ENCODE data around the gene LSS.
"Not testable (repeated sequence)": the region's sequence is repeated elsewhere in the genome, so short reads cannot be mapped to it uniquely, and the experiment has no call there.

Gene LSS

DNA sequence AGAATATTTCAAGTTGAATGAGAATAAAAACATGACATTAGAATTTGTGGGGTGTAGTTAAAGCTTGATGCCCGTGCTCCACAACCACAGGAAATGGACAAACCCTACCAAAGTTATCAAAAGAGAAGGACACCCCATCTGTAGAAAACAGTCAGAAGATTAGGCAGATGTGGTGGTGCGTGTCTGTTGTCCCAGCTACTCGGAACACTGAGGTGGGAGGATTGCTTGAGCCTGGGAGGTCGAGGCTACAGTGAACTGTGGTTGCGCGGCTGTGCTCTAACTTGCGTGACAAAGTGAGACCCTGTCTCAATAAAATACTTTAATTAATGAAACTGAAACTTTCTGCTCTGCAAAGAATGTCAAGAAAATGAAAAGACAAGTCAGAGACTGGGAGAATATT is 42.9 kb downstream of the LSS start:
- DNase-seq: no peak

DNA sequence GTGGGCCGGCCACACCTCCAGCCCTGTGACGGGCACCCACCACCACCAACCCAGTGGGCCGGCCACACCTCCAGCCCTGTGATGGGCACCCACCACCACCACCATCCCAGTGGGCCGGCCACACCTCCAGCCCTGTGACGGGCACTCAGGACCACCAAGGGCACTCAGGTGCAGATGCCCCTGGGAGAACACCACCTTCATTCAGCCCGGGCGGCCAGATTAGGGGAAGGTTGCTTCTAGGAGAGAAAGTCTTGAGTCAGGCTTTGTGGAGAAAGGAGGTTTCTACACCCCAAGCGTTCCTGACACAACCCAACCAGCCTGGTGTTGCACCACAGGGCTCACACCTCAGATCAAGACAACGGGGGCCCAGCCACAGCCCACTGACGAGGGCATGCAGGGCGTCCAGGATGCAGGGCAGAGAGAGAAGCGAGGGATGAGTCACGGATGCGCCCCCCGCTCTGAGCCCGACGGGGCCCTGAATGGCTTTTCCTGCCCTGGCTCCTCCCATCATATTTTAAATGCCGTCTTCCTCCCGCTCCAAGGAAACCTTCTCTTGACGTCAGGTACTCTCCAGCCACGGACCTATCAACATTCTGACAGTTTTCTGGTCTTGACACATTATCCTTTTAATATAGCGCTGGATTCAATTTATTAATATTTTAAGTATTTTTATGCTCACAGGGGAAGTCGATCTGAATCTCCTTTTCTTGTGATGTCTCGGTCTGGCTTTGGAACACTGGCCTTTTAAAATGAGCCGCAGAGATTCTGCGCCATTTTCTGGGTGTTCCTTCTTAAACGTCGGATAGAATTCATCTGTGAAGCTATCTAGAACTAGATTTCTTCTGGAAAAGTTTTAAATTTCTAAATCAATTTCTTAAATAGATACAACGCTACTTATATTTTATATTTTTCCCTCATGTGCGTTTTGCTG is 43.7 kb downstream of the LSS start:
- DNase-seq: peak; percentile 36 to 61 (median 49)

- DNase-seq: no peak
These were observed 44.5 kb downstream of the LSS start, which contains the start of gene SPATC1L for GRCh38 chr21:46183910-46184624. Gene SPATC1L, minus strand, starts transcription at chr21:46184459. Its CDS starts 1,643 bp downstream, at chr21:46182816.

GRCh38 chr21:46183337-46183909 is 45.2 kb downstream of the LSS start:
- DNase-seq: not testable (repeated sequence)

GRCh38 chr21:46182548-46183336 is 45.8 kb downstream of the LSS start:
- DNase-seq: no peak

GRCh38 chr21:46181953-46182547 is 46.5 kb downstream of the LSS start:
- DNase-seq: no peak

- DNase-seq: no peak
These were observed 47.1 kb downstream of the LSS start for GRCh38 chr21:46181436-46181835.

GRCh38 chr21:46180778-46181391 is 47.7 kb downstream of the LSS start:
- DNase-seq: no peak

GRCh38 chr21:46180079-46180722 is 48.4 kb downstream of the LSS start:
- no peak for DNase-seq

DNA sequence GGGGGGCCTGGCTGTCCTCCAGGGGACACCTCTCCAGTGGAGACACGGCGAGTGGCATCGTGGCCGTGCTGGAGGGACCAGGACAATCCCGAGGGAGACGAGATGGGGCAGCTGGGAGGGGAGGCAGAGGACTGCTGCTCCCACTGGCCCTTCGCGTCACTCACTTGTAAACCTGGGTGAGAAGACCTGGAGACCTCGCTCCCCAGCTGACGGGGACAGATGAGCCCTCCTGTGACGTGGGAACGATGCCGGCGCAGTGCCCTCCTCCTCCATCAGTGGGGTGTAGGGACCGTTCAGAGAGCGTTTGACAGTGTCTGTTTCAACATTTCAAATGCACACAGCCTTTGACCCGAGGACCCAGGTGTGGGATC is 48.9 kb downstream of the LSS start:
- DNase-seq: no peak

DNA sequence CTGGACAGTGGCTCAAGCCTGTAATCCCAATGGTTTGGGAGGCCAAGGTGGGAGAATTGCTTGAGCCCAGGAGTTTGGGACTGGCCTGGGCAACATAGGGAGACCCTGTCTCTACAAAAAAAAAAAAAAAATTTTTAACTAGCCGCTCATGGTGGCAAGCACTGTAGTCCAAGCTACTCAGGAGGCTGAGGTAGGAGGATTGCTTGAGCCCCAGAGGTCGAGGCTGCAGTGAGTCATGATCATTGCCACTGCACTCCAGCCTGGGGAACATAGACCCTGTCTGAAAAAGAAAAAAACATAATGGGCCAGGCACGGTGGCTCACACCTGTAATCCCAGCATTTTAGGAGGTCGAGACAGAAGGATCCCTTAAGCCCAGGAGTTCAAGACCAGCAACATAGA is 49.6 kb downstream of the LSS start:
- DNase-seq: no peak

GRCh38 chr21:46176443-46177129 is 52.0 kb downstream of the LSS start:
- DNase-seq: not testable (repeated sequence)

GRCh38 chr21:46173573-46173972 is 55.0 kb downstream of the LSS start:
- DNase-seq: no peak

DNA sequence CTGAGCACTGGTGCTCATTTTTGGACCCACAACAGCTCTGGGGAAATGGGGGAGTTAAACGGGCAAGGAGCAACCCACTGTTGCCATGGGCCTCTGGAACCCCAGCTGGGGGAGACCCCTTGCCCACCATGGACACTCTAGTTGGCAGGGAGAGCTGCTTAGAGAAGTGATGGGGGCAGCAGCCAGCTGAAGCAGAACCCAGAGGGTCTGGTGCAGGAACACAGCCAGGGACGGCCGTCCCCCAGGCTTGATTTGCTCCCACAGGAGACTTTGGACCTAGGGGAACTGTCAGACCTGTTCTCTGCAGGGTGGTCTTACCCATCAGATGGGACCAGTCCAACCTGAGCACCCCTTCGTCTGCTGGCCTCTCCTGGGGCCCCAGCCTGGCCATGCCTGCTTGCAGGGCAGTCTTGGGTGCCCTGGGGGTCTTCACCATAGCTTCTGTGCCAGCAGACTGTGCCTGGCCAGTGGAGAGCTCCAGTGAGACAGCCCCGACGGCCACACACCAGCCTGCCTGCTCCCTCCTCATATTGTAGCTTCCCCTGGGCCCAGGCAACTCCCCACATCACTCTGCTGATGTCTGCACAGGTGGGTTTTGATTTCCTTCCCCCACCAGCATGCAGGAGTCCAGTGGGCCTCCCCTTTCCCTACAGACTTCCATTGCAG is 55.6 kb downstream of the LSS start:
- no peak for DNase-seq

- no peak for DNase-seq
These were observed 56.3 kb downstream of the LSS start for GRCh38 chr21:46171996-46172862.

GRCh38 chr21:46171585-46171984 is 57.0 kb downstream of the LSS start:
- DNase-seq: no peak

DNA sequence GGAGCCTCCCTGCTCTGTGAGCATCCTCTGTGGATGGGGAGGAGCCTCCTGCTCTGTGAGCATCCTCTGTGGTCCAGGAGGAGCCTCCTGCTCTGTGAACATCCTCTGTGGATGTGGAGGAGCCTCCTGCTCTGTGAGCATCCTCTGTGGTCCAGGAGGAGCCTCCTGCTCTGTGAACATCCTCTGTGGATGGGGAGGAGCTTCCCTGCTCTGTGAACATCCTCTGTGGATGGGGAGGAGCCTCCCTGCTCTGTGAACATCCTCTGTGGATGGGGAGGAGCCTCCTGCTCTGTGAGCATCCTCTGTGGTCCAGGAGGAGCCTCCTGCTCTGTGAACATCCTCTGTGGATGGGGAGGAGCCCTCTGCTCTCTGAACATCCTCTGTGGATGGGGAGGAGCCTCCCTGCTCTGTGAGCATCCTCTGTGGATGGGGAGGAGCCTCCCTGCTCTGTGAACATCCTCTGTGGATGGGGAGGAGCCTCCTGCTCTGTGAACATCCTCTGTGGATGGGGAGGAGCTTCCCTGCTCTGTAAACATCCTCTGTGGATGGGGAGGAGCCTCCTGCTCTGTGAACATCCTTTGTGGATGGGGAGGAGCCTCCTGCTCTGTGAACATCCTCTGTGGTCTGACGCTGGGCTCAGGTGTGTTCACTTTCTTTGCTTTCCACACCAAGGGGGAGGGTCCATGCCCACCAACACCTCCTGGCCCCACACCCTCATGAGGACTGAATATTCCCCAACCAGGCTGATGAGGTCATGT is 58.0 kb downstream of the LSS start:
- DNase-seq: peak in 2 of 4 experiments; percentile 25 to 33

DNA sequence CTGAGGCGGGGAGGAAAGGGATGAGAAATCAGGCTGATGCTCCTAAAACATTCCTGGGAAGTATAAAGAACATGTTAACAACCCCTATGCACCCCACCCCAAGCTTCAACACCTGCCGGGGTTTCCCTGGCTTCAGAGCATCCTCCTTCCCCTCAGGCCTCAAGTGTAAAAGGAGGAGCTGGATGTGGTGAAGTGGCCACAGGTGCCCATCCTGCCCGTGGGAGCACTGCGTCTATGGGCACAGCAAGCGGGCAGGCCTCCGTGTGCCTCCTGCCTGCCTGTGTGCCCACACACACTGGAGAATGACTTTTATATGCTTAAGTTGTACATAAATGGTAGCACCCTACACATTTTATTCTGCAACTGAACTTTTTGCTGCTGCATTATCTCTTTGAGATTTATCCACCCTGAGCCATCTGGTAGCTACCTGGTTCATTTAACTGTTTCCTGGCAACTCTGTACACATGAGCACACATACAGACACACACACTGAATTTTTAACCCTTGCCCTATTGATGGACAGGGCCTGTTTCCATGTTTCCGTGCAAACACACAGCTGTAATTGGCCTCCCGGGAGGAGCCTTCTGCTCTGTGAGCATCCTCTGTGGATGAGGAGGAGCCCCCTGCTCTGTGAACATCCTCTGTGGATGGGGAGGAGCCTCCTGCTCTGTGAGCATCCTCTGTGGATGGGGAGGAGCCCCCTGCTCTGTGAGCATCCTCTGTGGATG is 59.8 kb downstream of the LSS start:
- DNase-seq: no peak
